T47D (cell line): ENCODE results near the gene NDOR1.

Experiments
- DNase-seq, 2 experiments: peaks; one replicate each; pipeline versions ENCODE4 v3.0.0 to v3.0.0-alpha.2; 2011 to 2012; ENCODE audit warnings: low read depth in 1 of 2, low spot score in 1 of 2
- JUND ChIP-seq: IDR thresholded peaks from 2 replicates; pipeline ENCODE4 v1.6.1; 2012; ENCODE audit warnings: low read depth
- in situ Hi-C: cut with HindIII; loops from 2 replicates; pipeline ENCODE4 v1.10.0; 2016; ENCODE audit warnings: low sequenced_read_pairs, low pct_unique_long_range_greater_than_20kb

NDOR1 gene

DNA sequence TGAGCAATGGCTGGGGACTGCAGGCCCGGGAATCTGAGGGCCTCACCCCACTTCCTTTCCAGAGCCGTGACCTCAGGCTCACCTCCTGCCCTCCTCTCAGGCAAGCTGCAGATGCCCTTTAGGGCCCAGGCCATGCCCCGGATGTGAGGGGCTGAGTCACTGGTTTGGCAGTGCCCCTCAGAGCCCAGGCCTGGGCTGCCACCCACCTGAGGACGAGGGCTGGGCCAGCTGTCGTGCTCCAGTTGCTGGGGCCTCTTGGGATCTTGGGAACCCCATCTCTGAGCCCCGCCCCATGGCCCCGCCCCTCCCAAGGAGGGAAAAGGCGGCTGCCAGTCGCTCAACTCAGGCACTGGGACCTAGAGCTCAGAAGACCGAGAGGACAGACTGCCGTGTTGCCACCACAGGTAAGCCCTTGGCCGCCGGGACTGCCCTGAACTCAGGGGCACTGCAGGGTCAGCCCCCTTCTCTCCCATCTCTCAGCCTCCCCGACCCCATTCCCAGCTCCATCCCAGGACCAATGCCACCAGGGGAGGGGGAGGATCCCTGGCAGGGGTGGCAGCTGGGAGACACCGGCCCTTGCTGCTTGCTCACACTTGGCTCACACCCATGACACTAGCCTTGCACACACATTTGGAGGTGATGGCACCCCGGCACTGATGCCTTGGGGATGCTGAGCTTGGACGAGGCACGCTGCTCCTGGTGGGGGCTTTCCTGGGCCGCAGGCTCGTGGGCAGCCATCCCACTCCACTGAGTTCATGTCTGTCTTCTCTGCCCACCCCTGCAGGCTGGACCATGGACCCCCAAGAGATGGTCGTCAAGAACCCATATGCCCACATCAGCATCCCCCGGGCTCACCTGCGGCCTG, 19.6 kb downstream of the NDOR1 start, which contains the start of gene CYSRT1:
TSS of gene CYSRT1 (plus strand) at position 345 of the 865 bp plus-strand sequence. CDS start at position 793, 448 bp downstream.
- no peak for TF ChIP-seq JUND
- in situ Hi-C loops = no loop called here
- peak in 1 of 2 experiments; percentile 54 for DNase-seq

DNA sequence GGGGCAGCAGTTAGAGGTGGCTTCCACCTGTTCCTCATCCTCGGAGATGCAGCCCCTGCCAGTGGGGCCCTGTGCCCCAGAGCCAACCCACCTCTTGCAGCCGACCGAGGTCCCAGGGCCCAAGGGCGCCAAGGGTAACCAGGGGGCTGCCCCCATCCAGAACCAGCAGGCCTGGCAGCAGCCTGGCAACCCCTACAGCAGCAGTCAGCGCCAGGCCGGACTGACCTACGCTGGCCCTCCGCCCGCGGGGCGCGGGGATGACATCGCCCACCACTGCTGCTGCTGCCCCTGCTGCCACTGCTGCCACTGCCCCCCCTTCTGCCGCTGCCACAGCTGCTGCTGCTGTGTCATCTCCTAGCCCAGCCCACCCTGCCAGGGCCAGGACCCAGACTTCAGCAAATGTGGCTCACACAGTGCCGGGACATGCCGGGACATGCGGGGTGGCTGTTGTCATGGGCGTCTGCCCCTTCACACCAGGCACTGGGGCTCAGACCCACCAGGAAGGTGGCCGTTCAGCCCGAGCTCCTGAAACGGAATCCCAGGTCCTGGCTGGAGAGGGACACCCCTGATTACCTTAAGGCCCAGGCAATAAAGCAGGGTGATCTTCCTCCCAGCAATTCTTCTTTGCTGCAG, 20.3 kb downstream of the NDOR1 start:
- TF ChIP-seq JUND = no peak

DNA sequence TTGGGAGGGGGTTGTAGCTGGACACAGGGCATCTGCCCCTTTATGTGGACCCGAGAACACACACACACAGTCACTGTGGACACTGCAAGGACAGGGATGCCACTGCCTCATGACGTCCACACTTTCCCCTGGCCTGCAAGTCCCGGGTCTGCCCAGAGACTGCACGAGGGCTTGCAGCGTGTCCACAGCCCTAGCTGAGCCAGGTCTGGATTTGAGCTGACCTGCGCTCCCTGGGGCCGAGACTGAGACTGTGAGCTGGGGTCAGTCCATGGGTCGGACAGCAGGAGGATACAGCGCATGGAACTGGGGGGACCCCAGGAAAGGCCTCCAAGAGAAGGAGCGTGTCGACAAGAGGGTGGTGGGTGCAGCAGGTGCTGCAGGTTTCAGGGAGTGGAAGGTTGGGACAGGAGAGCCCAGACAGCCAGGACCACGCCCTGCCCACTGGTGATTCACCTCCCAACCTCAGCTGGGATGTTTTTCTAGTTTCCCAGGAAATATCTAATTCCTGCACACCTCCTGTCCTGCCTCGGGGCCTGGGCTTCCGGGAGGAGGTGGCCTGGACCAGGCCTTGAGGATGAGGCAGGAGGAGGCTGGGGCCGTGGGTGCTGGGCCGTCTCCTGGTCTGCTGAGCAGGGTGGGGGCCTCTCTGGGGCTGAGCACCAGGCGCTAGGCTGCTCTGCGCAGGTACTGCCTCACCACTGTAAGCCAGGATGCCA, 21.0 kb downstream of the NDOR1 start:
- no peak for TF ChIP-seq JUND
- in situ Hi-C loops = no loop called here
- DNase-seq = peak in 1 of 2 experiments; percentile 81

More for the DNA sequence above, 20.3 kb downstream of the NDOR1 start:
- no peak for DNase-seq
- in situ Hi-C loops = no loop called here

- in situ Hi-C loops = no loop called here
- TF ChIP-seq JUND = no peak
- peak; percentile 93 to 94 for DNase-seq
Measured at GRCh38 chr9:137227054-137227852, 21.8 kb downstream of the NDOR1 start, which contains the start of gene RNF224. Gene RNF224 (plus strand): TSS chr9:137227502. CDS start chr9:137228336, 834 bp downstream.

GRCh38 chr9:137227853-137228505, 22.5 kb downstream of the NDOR1 start:
- TF ChIP-seq JUND = no peak
- in situ Hi-C loops = no loop called here

DNA sequence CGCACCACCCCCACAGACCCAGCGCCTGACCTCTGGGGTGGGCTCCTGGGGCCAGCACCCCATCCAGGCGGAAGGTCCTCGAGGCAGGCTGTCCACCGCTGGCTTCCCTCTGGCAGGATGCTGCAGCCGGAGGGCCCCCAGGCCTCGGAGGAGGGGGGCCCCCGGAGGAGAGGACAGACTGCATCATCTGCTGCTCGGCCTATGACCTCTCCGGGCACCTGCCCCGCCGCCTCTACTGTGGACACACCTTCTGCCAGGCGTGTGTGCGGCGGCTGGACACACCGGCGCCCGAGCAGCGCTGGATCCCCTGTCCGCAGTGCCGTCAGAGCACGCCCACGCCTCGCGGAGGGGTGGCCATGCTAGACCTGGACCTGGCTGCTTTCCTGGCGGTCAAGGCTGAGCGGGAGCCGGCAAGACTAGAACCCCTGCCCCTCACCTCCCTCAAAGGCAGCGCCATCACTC, 23.0 kb downstream of the NDOR1 start:
- no peak for DNase-seq
- no peak for TF ChIP-seq JUND
- in situ Hi-C loops = no loop called here

More at GRCh38 chr9:137227853-137228505, 22.5 kb downstream of the NDOR1 start:
- no peak for DNase-seq

DNA sequence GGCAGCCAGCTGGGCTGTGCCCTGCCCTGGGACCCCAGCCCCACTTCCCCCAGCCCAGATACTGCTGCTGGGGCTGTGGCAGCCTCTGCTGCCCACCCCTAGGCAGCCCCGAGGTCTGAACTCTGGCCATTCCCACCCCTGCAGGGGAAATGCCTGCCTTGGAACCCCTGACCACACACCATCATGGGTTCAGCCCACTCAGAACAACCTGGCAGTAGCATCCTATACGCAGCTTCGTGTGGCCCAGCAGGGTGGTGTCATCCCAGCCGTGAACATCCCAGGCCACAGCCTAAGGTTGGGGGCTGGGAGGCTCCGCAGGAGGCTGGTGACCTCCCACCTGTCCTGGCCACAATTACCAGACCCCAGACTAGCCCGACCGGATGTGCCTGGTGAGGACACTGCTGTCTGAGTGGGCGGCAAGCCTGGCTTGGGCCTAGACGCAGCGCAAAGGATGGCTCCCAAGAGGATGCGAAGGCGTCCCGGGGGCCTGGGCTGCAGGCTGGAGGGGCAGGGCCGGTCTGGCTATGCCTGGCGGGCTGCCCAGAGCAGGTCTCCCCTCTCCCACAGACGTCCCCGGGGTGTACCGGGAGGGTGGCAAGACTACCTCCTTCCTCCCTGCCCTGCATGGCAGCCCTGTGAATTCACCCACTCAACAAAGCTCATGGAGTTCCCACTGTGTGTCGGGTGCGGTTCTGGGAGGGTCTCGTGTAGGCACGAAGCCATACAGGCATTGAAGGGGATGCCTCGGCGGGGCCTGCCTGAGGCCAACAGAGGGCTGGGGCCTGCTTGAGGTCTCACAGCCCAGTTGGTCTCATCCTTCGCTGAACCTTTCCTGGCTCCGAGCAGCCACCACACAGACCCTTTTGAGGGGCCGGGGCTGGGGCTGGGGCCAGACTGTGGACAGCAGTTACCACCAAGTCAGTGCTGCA, 23.7 kb downstream of the NDOR1 start:
- TF ChIP-seq JUND = no peak
- in situ Hi-C loops = no loop called here
- DNase-seq = no peak

DNA sequence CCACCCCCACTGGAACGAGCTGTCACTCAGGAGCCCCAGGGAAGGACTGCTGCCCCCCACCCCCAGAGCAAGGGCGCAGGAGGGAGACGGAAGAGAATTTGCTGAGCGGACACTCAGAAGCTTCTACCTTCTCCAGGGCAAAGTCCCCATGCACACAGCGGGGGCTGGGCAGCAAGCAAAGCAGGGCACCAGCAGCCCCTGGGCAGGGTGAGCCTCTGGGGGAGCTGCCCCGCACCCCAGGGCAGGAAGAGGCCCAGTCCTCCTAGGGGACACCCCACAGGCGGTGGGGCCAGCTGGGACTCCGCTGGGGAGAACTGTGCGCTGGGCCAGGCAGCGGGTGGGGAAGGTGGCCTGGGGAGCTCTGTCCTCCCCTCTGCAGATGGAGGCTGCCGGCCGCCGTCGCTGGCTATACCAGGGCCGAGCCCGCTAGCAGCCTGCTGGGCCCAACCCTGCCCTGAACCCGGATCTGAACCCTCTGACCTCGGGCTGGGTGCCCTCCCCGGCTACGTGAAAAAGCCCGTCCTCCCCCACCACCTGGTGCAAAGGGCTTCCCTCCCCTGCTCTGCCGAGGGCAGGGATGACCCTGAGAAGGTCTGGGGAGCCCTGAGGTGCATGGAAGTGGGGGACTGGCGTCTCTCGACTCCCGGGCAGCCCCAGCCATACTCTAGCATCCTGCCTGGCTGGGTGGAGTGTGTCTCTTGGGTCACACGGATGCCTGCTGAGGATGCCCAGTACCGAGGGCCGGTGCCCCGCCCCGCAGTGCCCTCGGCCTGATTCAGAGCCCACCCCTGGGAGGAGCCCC, 24.6 kb downstream of the NDOR1 start:
- in situ Hi-C loops = no loop called here
- no peak for TF ChIP-seq JUND
- DNase-seq = no peak

GRCh38 chr9:137230705-137231371, 25.3 kb downstream of the NDOR1 start, which contains the start of gene SLC34A3:
Gene SLC34A3 (plus strand): TSS chr9:137230901. CDS start chr9:137231703, 802 bp downstream.
- in situ Hi-C loops = no loop called here
- no peak for TF ChIP-seq JUND
- DNase-seq = no peak
